ENCODE data around the gene STAB2.
"Not testable (repeated sequence)": the region's sequence is repeated elsewhere in the genome, so short reads cannot be mapped to it uniquely, and the experiment has no call there.

Gene STAB2

DNA sequence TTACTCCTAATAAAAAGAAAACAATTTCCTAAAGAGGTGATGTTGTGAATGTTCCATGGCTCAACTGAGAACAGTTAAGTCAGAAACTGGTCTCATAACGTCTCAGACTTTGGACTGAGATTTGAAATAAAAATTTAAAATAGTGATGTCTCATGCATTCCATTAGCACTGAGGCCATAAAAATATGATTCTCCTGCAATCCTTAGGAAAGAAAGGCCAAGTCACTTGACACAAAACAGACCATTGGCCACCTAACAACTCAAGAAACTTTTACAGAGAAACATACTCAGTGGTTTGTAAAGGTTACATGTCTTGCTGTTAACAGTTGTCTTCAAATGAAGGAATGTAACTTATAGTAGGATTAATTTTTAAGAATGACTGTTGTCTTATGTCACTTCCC is 58.1 kb downstream of the STAB2 start:
- no peak overlapping the region for H3K4me3 ChIP-seq (ENCODE audit: low read depth, low read length)
- TF ChIP-seq, protein P1, sequence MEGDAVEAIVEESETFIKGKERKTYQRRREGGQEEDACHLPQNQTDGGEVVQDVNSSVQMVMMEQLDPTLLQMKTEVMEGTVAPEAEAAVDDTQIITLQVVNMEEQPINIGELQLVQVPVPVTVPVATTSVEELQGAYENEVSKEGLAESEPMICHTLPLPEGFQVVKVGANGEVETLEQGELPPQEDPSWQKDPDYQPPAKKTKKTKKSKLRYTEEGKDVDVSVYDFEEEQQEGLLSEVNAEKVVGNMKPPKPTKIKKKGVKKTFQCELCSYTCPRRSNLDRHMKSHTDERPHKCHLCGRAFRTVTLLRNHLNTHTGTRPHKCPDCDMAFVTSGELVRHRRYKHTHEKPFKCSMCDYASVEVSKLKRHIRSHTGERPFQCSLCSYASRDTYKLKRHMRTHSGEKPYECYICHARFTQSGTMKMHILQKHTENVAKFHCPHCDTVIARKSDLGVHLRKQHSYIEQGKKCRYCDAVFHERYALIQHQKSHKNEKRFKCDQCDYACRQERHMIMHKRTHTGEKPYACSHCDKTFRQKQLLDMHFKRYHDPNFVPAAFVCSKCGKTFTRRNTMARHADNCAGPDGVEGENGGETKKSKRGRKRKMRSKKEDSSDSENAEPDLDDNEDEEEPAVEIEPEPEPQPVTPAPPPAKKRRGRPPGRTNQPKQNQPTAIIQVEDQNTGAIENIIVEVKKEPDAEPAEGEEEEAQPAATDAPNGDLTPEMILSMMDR (IDR thresholded peaks at IDR 0.05; ENCODE audit: low read depth, low read length): no peak

DNA sequence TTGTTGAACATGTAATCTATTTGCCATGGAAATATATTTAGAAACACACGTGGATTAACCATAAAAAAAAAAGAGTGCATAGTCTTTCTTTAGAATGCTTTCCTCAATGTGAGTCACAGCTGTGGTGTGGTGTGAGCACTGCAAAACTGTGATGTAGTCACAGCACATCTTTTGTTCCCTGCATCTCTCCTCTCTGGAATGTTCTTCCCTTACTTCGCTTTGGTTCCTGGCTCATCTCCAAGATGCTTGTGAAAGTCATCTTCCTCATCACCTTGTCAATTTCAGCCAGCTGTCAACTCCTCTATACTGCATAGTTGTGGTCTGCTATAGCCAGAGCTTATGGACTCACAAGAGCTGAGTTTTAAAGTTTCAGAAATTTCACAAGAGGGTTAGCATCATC is 60.2 kb downstream of the STAB2 start:
- no peak overlapping the region for H3K4me3 ChIP-seq (ENCODE audit: low read depth, low read length)
- TF ChIP-seq, protein P1 (IDR thresholded peaks at IDR 0.05; ENCODE audit: low read depth, low read length): no peak

DNA sequence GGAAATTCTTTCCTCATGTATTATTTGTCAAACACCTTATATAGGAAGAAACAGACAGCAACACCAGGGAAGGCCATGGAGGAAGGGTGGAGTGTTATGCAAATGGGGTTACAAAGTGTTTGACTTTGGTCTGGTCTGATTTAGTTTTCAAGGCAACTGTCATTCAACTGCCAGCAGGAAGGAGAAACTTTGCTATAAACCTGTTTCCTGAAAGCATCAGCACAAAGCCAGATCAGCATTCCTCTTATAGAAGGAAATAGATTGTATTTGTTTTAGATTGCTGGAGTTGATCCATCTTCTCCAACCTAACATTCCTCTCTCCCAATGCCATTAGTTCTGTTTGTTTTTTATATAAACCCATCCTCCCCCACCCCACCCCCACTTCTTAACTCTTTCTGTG is 65.7 kb downstream of the STAB2 start:
- H3K4me3 ChIP-seq (ENCODE audit: low read depth, low read length): no peak overlapping the region
- TF ChIP-seq, protein P1 (IDR thresholded peaks at IDR 0.05; ENCODE audit: low read depth, low read length): no peak

- H3K4me3 ChIP-seq (ENCODE audit: low read depth, low read length): not testable (repeated sequence)
Observed at GRCh38 chr12:103653568-103654173, 66.6 kb downstream of the STAB2 start.

DNA sequence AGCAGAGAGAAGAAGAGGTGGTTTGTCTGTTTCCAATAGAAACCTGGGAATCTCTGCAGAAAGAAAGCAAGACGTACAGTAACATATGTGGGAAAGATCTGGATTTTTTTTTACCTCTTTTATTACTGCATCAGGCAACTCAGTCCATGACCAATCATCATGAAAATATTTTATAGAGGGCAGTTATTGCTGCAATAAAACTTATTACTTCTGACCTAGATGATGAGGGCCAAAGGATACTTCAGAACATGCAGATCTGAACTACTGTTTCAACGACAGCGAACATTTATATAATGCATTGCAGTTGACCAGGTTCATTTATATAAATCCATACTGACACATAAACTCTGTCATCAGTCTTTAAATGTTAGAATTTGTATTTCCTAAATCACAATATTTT is 67.7 kb downstream of the STAB2 start:
- TF ChIP-seq, protein P1 (IDR thresholded peaks at IDR 0.05; ENCODE audit: low read depth, low read length): no peak
- H3K4me3 ChIP-seq (ENCODE audit: low read depth, low read length): no peak overlapping the region

DNA sequence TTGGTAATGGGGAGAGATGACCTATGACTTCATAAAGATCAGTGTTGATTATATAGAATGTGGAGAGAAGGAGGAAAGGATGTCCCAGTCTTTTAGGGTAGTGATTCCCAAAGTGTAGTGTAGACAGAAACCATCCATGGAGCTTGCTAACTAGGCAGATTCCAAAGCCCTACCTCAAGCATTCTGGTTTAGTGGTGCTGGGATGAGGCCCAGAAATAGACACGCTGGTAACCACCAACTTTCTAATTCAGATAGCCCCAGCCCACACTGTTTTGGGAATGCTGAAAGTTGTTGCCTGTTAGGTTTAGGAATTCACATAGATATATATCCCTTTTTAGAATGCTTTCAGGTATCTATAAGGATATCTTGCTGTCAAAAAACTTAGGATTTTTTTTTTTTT is 69.2 kb downstream of the STAB2 start:
- H3K4me3 ChIP-seq (ENCODE audit: low read depth, low read length): no peak overlapping the region
- TF ChIP-seq, protein P1 (IDR thresholded peaks at IDR 0.05; ENCODE audit: low read depth, low read length): no peak

DNA sequence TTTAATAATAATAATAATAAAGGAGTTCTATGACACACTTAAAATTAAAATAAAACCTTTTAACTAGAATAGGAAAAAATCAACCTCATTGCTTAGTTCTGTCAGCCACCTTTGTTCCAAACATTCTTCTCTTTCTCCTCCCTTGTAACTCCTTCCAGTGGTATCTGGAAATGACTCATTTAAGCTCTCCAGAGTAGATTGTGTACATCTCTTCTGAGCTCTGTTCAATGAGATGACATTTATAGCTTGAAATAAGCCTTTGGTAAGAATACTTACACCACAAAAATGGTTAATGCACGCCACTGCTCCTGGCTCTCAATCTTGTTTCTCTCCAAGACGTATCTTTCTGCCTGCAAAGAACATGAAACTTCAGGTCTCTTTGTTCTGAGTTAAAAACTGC is 70.3 kb downstream of the STAB2 start:
- no peak overlapping the region for H3K4me3 ChIP-seq (ENCODE audit: low read depth, low read length)
- TF ChIP-seq, protein P1 (IDR thresholded peaks at IDR 0.05; ENCODE audit: low read depth, low read length): no peak

GRCh38 chr12:103664626-103665025 is 77.6 kb downstream of the STAB2 start:
- H3K4me3 ChIP-seq (ENCODE audit: low read depth, low read length): no peak overlapping the region
- TF ChIP-seq, protein P1 (IDR thresholded peaks at IDR 0.05; ENCODE audit: low read depth, low read length): no peak

Measured in WI38 (cell line).